RWPE2 (cell line): ENCODE data around the gene STK24.

Experiments
- ATAC-seq: fragments of 200-7000 bp; cut with Tn5 transposase; 3 replicates; pipeline ENCODE4 v1.9.1; 2021; ENCODE audit warnings: low read depth
- DNase-seq: peaks from one replicate; pipeline ENCODE4 v3.0.0-alpha.2; 2020; ENCODE audit warnings: low spot score
- H3K27ac ChIP-seq: fragments of 450-650 bp; 2 replicates; pipeline ENCODE4 v1.5.1; 2017; ENCODE audit warnings: mild to moderate bottlenecking; ENCODE audit not compliant: poor library complexity, severe bottlenecking
- H3K27me3 ChIP-seq: fragments of 250-450 bp; sonication (Bioruptor Pico); 2 replicates; pipeline ENCODE4 v1.5.1; 2021; ENCODE audit warnings: mild to moderate bottlenecking, moderate library complexity; ENCODE audit not compliant: insufficient read depth, poor library complexity, severe bottlenecking
- H3K36me3 ChIP-seq: fragments of 250-450 bp; sonication (Bioruptor Pico); 2 replicates; pipeline ENCODE4 v1.5.1; 2020; ENCODE audit warnings: low read depth, mild to moderate bottlenecking, moderate library complexity
- H3K4me1 ChIP-seq: fragments of 250-450 bp; sonication (Bioruptor Pico); 2 replicates; pipeline ENCODE4 v1.5.1; 2021; ENCODE audit warnings: mild to moderate bottlenecking, moderate library complexity; ENCODE audit not compliant: insufficient read depth, poor library complexity, severe bottlenecking
- H3K4me3 ChIP-seq: fragments of 250-450 bp; sonication (Bioruptor Pico); 2 replicates; pipeline ENCODE4 v1.5.1; 2021; ENCODE audit warnings: mild to moderate bottlenecking, moderate library complexity; ENCODE audit not compliant: severe bottlenecking
- H3K9me3 ChIP-seq: fragments of 250-450 bp; sonication (Bioruptor Pico); 2 replicates; pipeline ENCODE4 v1.5.1; 2021; ENCODE audit warnings: mild to moderate bottlenecking, moderate library complexity; ENCODE audit not compliant: severe bottlenecking
- CTCF ChIP-seq: fragments of 450-650 bp; IDR thresholded peaks from one replicate; pipeline ENCODE4 v1.5.1; 2017; ENCODE audit warnings: mild to moderate bottlenecking, moderate library complexity; ENCODE audit not compliant: poor library complexity, severe bottlenecking

Gene STK24

GRCh38 chr13:98524391-98524790 is 52.5 kb downstream of the STK24 start:
- Histone ChIP-seq H3K27me3 (no peaks in the 10 kb centered on the region), H3K27ac (no peak overlapping the region), H3K36me3 (peaks cover 2% of the 10 kb centered on the region), H3K4me1 (no peaks in the 10 kb centered on the region), H3K9me3 (no peaks in the 10 kb centered on the region), H3K4me3 (no peak overlapping the region)
- no peak for DNase-seq
- no peak for TF ChIP-seq CTCF
- ATAC-seq: no peak

- Histone ChIP-seq H3K4me1 (no peaks in the 10 kb centered on the region), H3K27ac (no peak overlapping the region)
- DNase-seq: no peak
Measured at GRCh38 chr13:98523455-98524102, 53.3 kb downstream of the STK24 start.

GRCh38 chr13:98522371-98522770 is 54.5 kb downstream of the STK24 start:
- TF ChIP-seq CTCF: no peak
- H3K36me3 ChIP-seq: peaks cover 22% of the 10 kb centered on the region
- H3K4me3 ChIP-seq: no peak overlapping the region
- H3K4me1 ChIP-seq: no peaks in the 10 kb centered on the region
- no peaks in the 10 kb centered on the region for H3K9me3 ChIP-seq
- ATAC-seq (no peak), DNase-seq (no peak)
- no peaks in the 10 kb centered on the region for H3K27me3 ChIP-seq
- no peak overlapping the region for H3K27ac ChIP-seq

More at GRCh38 chr13:98523455-98524102, 53.3 kb downstream of the STK24 start:
- Histone ChIP-seq H3K9me3 (no peaks in the 10 kb centered on the region), H3K36me3 (peaks cover 10% of the 10 kb centered on the region), H3K4me3 (no peak overlapping the region), H3K27me3 (no peaks in the 10 kb centered on the region)
- no peak for ATAC-seq
- no peak for TF ChIP-seq CTCF

- no peak for TF ChIP-seq CTCF
- no peak for DNase-seq
- no peaks in the 10 kb centered on the region for H3K4me1 ChIP-seq
Measured at GRCh38 chr13:98521461-98522247, 55.3 kb downstream of the STK24 start.

More at GRCh38 chr13:98521461-98522247, 55.3 kb downstream of the STK24 start:
- no peaks in the 10 kb centered on the region for H3K9me3 ChIP-seq
- no peaks in the 10 kb centered on the region for H3K27me3 ChIP-seq
- ATAC-seq: no peak
- H3K27ac ChIP-seq: no peak overlapping the region
- no peak overlapping the region for H3K4me3 ChIP-seq
- H3K36me3 ChIP-seq: peaks cover 28% of the 10 kb centered on the region
